HEK293 (cell line): ENCODE measurements around the gene MYLK.
A peak's percentile ranks its signal among the peaks of the same experiment; 100 is the strongest.

Experiments used
- CTCF ChIA-PET: fragments of 350-600 bp; formaldehyde crosslinking; extraction: SDS; loops from one replicate; lab custom pipeline; 2021; ENCODE audit warnings: antibody characterized with exemption; lab: Yijun Ruan, JAX
- POLR2A ChIA-PET: fragments of 300-600 bp; formaldehyde crosslinking; extraction: SDS; loops from one replicate; lab custom pipeline; 2020; ENCODE audit warnings: antibody characterized with exemption, inconsistent platforms; lab: Yijun Ruan, JAX
- H3K27ac ChIP-seq: fragments of 200-500 bp; sonication (Bioruptor generic); 2 replicates; pipeline ENCODE4 v1.5.1; 2014; ENCODE audit warnings: low read depth, low read length, control low read depth, inconsistent platforms; ENCODE audit errors: extremely low read depth
- H3K36me3 ChIP-seq, 2 experiments: fragments of 200-500 bp in 1 of 2; sonication (Bioruptor generic) in 1 of 2; 1 replicate in 1 of 2; 2 replicates in 1 of 2; pipeline ENCODE4 v1.5.1; 2014 to 2017; ENCODE audit warnings: inconsistent platforms in 2 of 2, low read length in 2 of 2; ENCODE audit not compliant: control insufficient read depth in 2 of 2, insufficient read depth in 1 of 2
- H3K4me1 ChIP-seq: fragments of 200-500 bp; sonication (Bioruptor generic); 2 replicates; pipeline ENCODE4 v1.5.1; 2014; ENCODE audit warnings: mild to moderate bottlenecking, low read length, inconsistent platforms; ENCODE audit not compliant: control insufficient read depth, insufficient read depth
- H3K4me3 ChIP-seq: 2 replicates; pipeline ENCODE4 v1.5.1; 2011; ENCODE audit warnings: low read depth, mild to moderate bottlenecking, control low read depth, low read length, moderate library complexity
- H3K9me3 ChIP-seq: fragments of 200-500 bp; sonication (Bioruptor generic); 2 replicates; pipeline ENCODE4 v1.5.1; 2014; ENCODE audit warnings: low read depth, low read length, inconsistent platforms; ENCODE audit not compliant: control insufficient read depth, insufficient read depth
- IKZF3 ChIP-seq: fragments of 450-650 bp; IDR thresholded peaks from 2 replicates; pipeline ENCODE4 v1.5.0; 2018; ENCODE audit warnings: missing biosample characterization, mild to moderate bottlenecking, missing genetic modification characterization, moderate library complexity
- KLF8 ChIP-seq: fragments of 450-650 bp; formaldehyde crosslinking; IDR thresholded peaks from 2 replicates; pipeline ENCODE4 v1.5.1; 2016; ENCODE audit warnings: missing biosample characterization, missing genetic modification characterization
- MYNN ChIP-seq: fragments of 450-650 bp; formaldehyde crosslinking; IDR thresholded peaks from 2 replicates; pipeline ENCODE4 v1.5.1; 2016; ENCODE audit warnings: missing biosample characterization, missing genetic modification characterization, borderline replicate concordance
- SP7 ChIP-seq: fragments of 450-650 bp; formaldehyde crosslinking; IDR thresholded peaks from 2 replicates; pipeline ENCODE4 v1.5.1; 2016; ENCODE audit warnings: missing biosample characterization, missing genetic modification characterization
- TCF7L2 ChIP-seq: IDR thresholded peaks from 2 replicates; pipeline ENCODE4 v1.6.1; 2011; ENCODE audit warnings: low read depth, mild to moderate bottlenecking, inconsistent platforms, low read length, moderate library complexity, borderline replicate concordance
- ZBTB1 ChIP-seq: fragments of 450-650 bp; formaldehyde crosslinking; IDR thresholded peaks from 2 replicates; pipeline ENCODE4 v1.5.1; 2016; ENCODE audit warnings: missing biosample characterization, missing genetic modification characterization
- ZBTB17 ChIP-seq: fragments of 450-650 bp; formaldehyde crosslinking; IDR thresholded peaks from 2 replicates; pipeline ENCODE4 v1.5.1; 2016; ENCODE audit warnings: missing biosample characterization, missing genetic modification characterization
- ZBTB8A ChIP-seq: fragments of 450-650 bp; formaldehyde crosslinking; IDR thresholded peaks from 2 replicates; pipeline ENCODE4 v1.5.1; 2016; ENCODE audit warnings: missing biosample characterization, missing genetic modification characterization
- ZFP3 ChIP-seq: fragments of 450-650 bp; formaldehyde crosslinking; IDR thresholded peaks from 2 replicates; pipeline ENCODE4 v1.5.1; 2016; ENCODE audit warnings: low read depth, missing biosample characterization, missing genetic modification characterization
- ZNF132 ChIP-seq: fragments of 450-650 bp; formaldehyde crosslinking; IDR thresholded peaks from 2 replicates; pipeline ENCODE4 v1.5.1; 2017; ENCODE audit warnings: missing biosample characterization, missing genetic modification characterization, borderline replicate concordance
- ZNF239 ChIP-seq: fragments of 450-650 bp; formaldehyde crosslinking; IDR thresholded peaks from 2 replicates; pipeline ENCODE4 v1.5.1; 2016; ENCODE audit warnings: missing biosample characterization, missing genetic modification characterization
- ZNF24 ChIP-seq: fragments of 450-650 bp; formaldehyde crosslinking; IDR thresholded peaks from 2 replicates; pipeline ENCODE4 v1.5.1; 2016; ENCODE audit warnings: missing biosample characterization, missing genetic modification characterization
- ZNF302 ChIP-seq: fragments of 450-650 bp; formaldehyde crosslinking; IDR thresholded peaks from 2 replicates; pipeline ENCODE4 v1.5.1; 2016; ENCODE audit warnings: missing biosample characterization, missing genetic modification characterization, low read depth
- ZNF354C ChIP-seq: fragments of 450-650 bp; formaldehyde crosslinking; IDR thresholded peaks from 2 replicates; pipeline ENCODE4 v1.5.1; 2016; ENCODE audit warnings: missing biosample characterization, missing genetic modification characterization, low read depth, borderline replicate concordance
- ZNF416 ChIP-seq: fragments of 450-650 bp; formaldehyde crosslinking; IDR thresholded peaks from 2 replicates; pipeline ENCODE4 v1.5.1; 2016; ENCODE audit warnings: missing biosample characterization, missing genetic modification characterization
- ZNF423 ChIP-seq: fragments of 450-650 bp; formaldehyde crosslinking; IDR thresholded peaks from 2 replicates; pipeline ENCODE4 v1.5.1; 2016; ENCODE audit warnings: missing biosample characterization, missing genetic modification characterization
- ZNF449 ChIP-seq: fragments of 450-650 bp; formaldehyde crosslinking; IDR thresholded peaks from 2 replicates; pipeline ENCODE4 v1.5.1; 2017; ENCODE audit warnings: missing biosample characterization, mild to moderate bottlenecking, missing genetic modification characterization, moderate library complexity
- ZNF529 ChIP-seq: fragments of 450-650 bp; formaldehyde crosslinking; IDR thresholded peaks from 2 replicates; pipeline ENCODE4 v1.5.1; 2017; ENCODE audit warnings: missing genetic modification characterization, missing biosample characterization; ENCODE audit not compliant: insufficient replicate concordance
- ZNF555 ChIP-seq: fragments of 450-650 bp; formaldehyde crosslinking; conservative IDR thresholded peaks from 2 replicates; pipeline ENCODE4 v1.5.1; 2017; ENCODE audit warnings: missing biosample characterization, mild to moderate bottlenecking, missing genetic modification characterization, inconsistent platforms
- ZNF610 ChIP-seq: fragments of 450-650 bp; formaldehyde crosslinking; IDR thresholded peaks from 2 replicates; pipeline ENCODE4 v1.5.1; 2016; ENCODE audit warnings: missing biosample characterization, missing genetic modification characterization, borderline replicate concordance
- ZNF664 ChIP-seq: fragments of 450-650 bp; formaldehyde crosslinking; IDR thresholded peaks from 2 replicates; pipeline ENCODE4 v1.5.1; 2016; ENCODE audit warnings: missing biosample characterization, missing genetic modification characterization
- ZNF701 ChIP-seq: fragments of 450-650 bp; formaldehyde crosslinking; IDR thresholded peaks from 2 replicates; pipeline ENCODE4 v1.5.1; 2016; ENCODE audit warnings: missing biosample characterization, missing genetic modification characterization
- ZNF776 ChIP-seq: fragments of 450-650 bp; formaldehyde crosslinking; IDR thresholded peaks from 2 replicates; pipeline ENCODE4 v1.5.0; 2017; ENCODE audit warnings: missing biosample characterization, missing genetic modification characterization, borderline replicate concordance
- ZNF777 ChIP-seq: fragments of 450-650 bp; formaldehyde crosslinking; IDR thresholded peaks from 2 replicates; pipeline ENCODE4 v1.5.1; 2017; ENCODE audit warnings: missing biosample characterization, missing genetic modification characterization, borderline replicate concordance
- ZNF792 ChIP-seq: fragments of 450-650 bp; formaldehyde crosslinking; IDR thresholded peaks from 2 replicates; pipeline ENCODE4 v1.5.1; 2016; ENCODE audit warnings: missing biosample characterization, missing genetic modification characterization
- ZSCAN23 ChIP-seq: fragments of 450-650 bp; formaldehyde crosslinking; IDR thresholded peaks from 2 replicates; pipeline ENCODE4 v1.5.1; 2016; ENCODE audit warnings: missing biosample characterization, missing genetic modification characterization
- TF ChIP-seq, protein P1 (sequence below): fragments of 450-650 bp; formaldehyde crosslinking; IDR thresholded peaks from 2 replicates; pipeline ENCODE4 v1.5.1; 2016; ENCODE audit warnings: missing biosample characterization, missing genetic modification characterization

MYLK gene

GRCh38 chr3:123766193-123767008 is 117.7 kb downstream of the MYLK start:
- Histone ChIP-seq H3K36me3 (no peaks in the 10 kb centered on the region), H3K27ac (no peak overlapping the region), H3K9me3 (no peaks in the 10 kb centered on the region), H3K4me1 (peaks cover 3% of the 10 kb centered on the region), H3K4me3 (no peak overlapping the region)
- TF ChIP-seq IKZF3 (tag by site-specific recombination) (no peak), TCF7L2 (no peak), ZNF701 (tag by site-specific recombination) (0 out of 2 replicates have a peak, but pooled peaks have one; percentile 30)
- CTCF ChIA-PET, result interaction anchor here (0.8 kb wide), 1 partner anchor 43 kb away, joined by 3 read pairs; no protein-coding TSS in a partner anchor
- POLR2A ChIA-PET, result no interaction called here

DNA sequence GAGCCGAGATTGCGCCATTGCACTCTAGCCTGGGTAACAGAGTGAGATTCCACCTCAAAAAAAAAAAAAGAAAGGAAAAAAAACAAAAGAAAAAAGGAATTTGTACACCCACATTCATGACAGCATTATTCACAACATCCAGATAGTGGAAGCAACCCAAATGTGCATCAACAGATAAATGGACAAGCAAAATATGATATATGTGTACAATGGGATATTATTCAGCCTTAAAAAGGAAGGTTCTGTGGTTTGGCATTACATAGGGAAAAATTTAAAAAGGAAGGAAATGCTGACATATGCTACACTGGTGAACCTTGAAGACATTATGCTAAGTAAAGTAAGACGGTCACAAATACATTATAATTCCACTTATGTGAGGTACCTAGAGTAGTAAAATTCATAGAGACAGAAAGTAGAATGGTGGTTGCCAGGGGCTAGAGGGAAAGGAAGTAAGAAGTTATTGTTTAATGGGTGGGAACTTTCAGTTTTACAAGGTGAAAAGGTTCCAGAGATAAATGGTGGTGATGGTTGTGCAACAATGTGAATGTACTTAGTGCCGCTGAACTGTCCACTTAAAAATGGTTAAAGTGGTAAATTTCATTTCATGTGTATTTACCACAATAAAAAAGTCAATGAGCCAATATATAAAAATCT is 118.5 kb downstream of the MYLK start:
- Histone ChIP-seq H3K36me3 (no peaks in the 10 kb centered on the region), H3K4me1 (peaks cover 3% of the 10 kb centered on the region), H3K4me3 (no peak overlapping the region), H3K9me3 (no peaks in the 10 kb centered on the region), H3K27ac (no peak overlapping the region)
- POLR2A ChIA-PET, result no interaction called here
- CTCF ChIA-PET, result no interaction called here
- TF ChIP-seq ZNF777 (tag by site-specific recombination) (no peak), ZSCAN23 (tag by site-specific recombination) (no peak), ZBTB1 (tag by site-specific recombination) (no peak), ZNF132 (tag by site-specific recombination) (no peak), ZNF239 (tag by site-specific recombination) (no peak), ZNF416 (tag by site-specific recombination) (no peak), ZNF776 (tag by site-specific recombination) (no peak), MYNN (tag by site-specific recombination) (no peak), ZNF423 (no peak), ZNF302 (tag by site-specific recombination) (no peak)
- TF ChIP-seq, protein P1, sequence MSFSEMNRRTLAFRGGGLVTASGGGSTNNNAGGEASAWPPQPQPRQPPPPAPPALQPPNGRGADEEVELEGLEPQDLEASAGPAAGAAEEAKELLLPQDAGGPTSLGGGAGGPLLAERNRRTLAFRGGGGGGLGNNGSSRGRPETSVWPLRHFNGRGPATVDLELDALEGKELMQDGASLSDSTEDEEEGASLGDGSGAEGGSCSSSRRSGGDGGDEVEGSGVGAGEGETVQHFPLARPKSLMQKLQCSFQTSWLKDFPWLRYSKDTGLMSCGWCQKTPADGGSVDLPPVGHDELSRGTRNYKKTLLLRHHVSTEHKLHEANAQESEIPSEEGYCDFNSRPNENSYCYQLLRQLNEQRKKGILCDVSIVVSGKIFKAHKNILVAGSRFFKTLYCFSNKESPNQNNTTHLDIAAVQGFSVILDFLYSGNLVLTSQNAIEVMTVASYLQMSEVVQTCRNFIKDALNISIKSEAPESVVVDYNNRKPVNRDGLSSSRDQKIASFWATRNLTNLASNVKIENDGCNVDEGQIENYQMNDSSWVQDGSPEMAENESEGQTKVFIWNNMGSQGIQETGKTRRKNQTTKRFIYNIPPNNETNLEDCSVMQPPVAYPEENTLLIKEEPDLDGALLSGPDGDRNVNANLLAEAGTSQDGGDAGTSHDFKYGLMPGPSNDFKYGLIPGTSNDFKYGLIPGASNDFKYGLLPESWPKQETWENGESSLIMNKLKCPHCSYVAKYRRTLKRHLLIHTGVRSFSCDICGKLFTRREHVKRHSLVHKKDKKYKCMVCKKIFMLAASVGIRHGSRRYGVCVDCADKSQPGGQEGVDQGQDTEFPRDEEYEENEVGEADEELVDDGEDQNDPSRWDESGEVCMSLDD (tag by site-specific recombination), result no peak

- Histone ChIP-seq H3K4me3 (no peak overlapping the region), H3K9me3 (no peaks in the 10 kb centered on the region), H3K4me1 (peaks cover 3% of the 10 kb centered on the region), H3K36me3 (no peaks in the 10 kb centered on the region), H3K27ac (no peak overlapping the region)
- TF ChIP-seq ZNF555 (tag by site-specific recombination) (no peak), SP7 (tag by site-specific recombination) (no peak), ZBTB17 (tag by site-specific recombination) (no peak), ZNF792 (no peak), KLF8 (tag by site-specific recombination) (no peak), ZNF354C (no peak), ZNF529 (no peak), ZFP3 (tag by site-specific recombination) (no peak), ZNF664 (tag by site-specific recombination) (no peak), ZNF449 (no peak), ZNF610 (tag by site-specific recombination) (no peak), ZNF24 (tag by site-specific recombination) (no peak), ZBTB8A (tag by site-specific recombination) (no peak)
- ChIA-PET CTCF (no interaction called here), POLR2A (no interaction called here)
Observed at GRCh38 chr3:123764647-123765046, 119.5 kb downstream of the MYLK start.
